Measurements from ENCODE around the gene PCBP3. TPM values are rescaled to one million over a fixed set of nuclear protein-coding genes. Genes with fewer than 3 reads are reported as not detected.
"Not testable (repeated sequence)": the region's sequence is repeated elsewhere in the genome, so short reads cannot be mapped to it uniquely, and the experiment has no call there.

PCBP3 gene
- total RNA-seq, 1 donor from 2014 or later: 1.5 TPM

GRCh38 chr21:45835301-45836267 is 192.1 kb downstream of the PCBP3 start:
- no peak for DNase-seq (ENCODE audit: extremely low read depth, low read depth, low spot score)

DNA sequence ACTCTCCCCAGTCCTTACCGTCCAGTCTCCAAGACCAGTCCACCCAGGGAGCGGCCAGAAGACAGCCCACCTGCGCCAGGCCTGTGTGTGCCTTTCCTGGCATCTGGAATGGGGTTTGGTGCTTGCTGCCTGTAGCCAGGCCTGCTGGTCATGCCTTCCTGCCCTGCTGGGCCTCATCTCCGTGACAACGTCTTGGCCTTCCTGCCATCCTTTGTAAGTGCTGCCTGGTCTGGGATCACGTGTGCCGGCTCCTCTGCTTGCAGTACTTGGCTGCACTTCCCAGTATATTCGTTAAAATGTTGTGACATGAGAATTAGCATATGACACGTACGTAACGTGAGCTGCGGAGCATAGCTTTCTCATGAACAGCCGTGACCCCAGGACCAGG is 192.7 kb downstream of the PCBP3 start:
- DNase-seq (ENCODE audit: extremely low read depth, low read depth, low spot score): no peak

DNA sequence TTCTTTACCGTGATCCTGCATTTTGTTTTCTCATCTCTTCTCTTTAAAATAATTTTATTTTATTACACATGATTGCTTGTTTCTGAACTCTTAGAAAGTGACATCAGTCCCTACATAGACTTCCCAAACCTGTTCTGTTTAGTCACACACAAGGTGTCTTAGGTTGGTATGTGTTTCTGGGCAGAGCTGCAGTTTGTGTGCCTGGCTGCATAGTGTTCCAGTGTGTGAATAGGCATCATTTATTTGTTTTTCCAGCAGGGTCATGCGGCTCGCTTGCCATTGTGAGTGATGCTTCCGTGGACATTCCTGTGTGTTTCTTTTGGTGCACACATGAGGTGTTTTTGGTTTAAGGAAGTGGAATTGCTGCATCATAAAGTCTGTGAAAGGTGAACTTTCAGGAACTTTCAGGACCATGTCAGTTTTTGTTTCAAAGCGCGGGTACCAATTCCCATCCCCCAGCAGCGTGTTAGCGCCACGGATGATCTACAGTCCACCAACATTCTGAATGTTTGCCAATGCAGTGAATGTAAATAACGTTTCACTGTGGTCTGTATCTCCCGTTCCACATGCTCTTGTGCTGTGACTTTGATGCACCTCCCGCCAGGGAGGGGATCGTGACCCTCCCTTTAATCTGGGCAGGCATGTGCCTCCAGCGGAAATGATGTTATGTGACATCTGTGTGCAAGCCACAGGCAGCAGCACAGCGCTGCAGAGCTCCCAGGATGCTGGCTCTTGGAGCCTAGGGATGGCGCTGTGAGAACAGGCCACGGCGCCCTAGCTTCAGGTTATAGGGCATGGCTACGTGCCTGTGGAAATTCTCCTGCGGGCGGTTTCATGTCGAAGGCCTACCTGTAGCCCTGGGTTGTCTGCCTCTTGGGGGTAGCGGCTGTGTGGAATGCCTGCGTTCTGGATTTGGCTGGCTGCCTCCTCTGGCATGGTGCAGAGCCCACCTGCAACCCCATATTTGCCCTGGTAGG is 193.5 kb downstream of the PCBP3 start:
- DNase-seq (ENCODE audit: extremely low read depth, low read depth, low spot score): no peak

- no peak for DNase-seq (ENCODE audit: extremely low read depth, low read depth, low spot score)
Measured at GRCh38 chr21:45837936-45838335, 194.4 kb downstream of the PCBP3 start.

GRCh38 chr21:45838634-45839033 is 195.1 kb downstream of the PCBP3 start:
- DNase-seq (ENCODE audit: extremely low read depth, low read depth, low spot score): no peak

DNA sequence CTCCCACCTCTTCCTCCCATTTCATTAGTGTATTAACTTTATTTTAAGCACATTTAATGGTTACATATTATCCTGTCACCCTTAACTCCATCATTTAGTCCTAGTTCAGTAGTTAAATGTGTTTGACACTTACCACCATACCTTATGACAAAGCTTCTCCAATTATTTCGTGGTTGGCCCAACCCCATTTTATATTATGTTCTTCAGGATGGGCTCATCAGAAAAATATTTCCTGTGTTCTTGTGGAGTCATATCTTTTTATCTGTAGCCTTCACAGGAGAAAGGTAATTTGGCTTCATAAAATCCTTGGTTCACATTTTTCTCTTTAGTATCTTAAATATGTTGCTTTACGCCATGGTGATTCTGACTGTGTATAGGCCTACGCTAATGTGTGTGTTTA is 195.7 kb downstream of the PCBP3 start:
- DNase-seq (ENCODE audit: extremely low read depth, low read depth, low spot score): no peak

DNA sequence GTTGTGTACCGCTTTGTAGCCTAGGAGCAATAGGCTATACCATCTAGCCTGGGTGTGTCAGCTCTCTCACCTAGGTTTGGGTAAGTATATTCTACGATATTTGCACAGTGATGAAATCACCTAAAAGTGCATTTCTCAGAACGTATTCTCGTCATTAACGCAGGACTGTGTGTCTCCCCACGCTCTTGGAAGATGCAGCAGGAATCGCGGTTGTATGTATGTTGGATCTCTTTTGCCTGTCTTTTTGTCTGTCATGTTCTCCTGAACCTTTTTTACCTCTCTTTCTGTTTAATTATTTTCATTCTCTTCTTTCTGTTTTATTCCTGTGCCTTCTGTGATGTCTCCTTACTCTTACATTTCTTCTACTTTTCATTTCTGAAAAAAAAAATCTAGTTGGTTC is 197.5 kb downstream of the PCBP3 start:
- no peak for DNase-seq (ENCODE audit: extremely low read depth, low read depth, low spot score)

DNA sequence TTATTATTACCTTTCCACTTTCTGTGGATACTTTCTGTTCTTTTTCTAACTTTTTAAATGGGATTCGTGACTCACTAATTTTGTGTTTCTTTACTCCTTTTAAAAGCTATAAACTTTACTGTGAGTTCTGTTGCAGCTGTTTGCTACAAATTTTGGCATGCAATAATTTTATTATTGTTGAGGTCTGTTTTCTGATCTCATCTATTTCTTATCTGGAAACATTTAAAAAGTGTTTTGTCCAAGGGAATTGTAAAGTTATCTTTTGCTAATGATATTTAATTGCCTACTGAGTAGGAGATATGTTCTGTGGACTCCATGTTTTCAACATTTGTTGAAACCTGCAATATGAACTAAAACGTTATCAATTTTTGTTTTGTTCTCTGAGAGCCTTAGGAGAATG is 199.9 kb downstream of the PCBP3 start:
- DNase-seq (ENCODE audit: extremely low read depth, low read depth, low spot score): no peak

GRCh38 chr21:45844181-45844580 is 200.7 kb downstream of the PCBP3 start:
- DNase-seq (ENCODE audit: extremely low read depth, low read depth, low spot score): no peak

- no peak for DNase-seq (ENCODE audit: extremely low read depth, low read depth, low spot score)
Measured at GRCh38 chr21:45845063-45845769, 201.7 kb downstream of the PCBP3 start.

DNA sequence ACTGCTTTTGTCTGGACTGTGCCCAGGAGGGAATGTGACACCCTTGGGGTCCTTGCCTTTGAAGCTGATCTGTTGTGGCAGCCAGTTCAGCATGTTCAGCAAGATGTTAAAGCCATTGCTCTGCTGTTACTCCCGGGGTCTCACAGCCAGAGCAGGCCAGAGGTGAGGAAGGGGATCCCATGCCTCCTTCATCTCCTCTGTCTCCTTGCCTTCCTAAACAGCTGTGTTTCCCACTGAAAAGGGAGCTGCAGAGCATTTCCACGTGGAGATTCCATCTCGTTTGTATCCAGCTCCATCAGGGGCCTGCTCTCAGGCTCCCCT is 202.2 kb downstream of the PCBP3 start:
- no peak for DNase-seq (ENCODE audit: extremely low read depth, low read depth, low spot score)

- DNase-seq (ENCODE audit: extremely low read depth, low read depth, low spot score): no peak
Measured at GRCh38 chr21:45846373-45847160, 203.0 kb downstream of the PCBP3 start.

DNA sequence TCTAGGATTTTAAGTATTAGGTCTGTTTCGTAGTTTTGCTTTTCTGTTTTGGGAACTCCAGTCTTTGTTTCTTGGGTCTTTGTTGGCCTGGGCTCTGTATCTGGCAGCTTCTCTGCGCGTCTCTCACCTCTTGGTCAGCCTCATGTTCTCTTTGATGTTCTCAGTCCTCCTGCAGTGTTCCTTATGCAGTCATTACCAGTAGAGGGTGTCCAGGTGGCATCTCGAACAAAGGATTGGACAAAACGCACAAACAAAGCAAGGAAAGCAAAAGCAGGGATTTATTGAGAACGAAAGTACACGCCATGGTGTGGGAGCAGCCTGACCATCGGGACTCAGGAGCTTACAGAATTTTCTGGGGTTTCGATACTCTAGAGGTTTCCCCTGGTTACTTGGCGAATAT is 204.3 kb downstream of the PCBP3 start:
- DNase-seq (ENCODE audit: extremely low read depth, low read depth, low spot score): no peak

DNA sequence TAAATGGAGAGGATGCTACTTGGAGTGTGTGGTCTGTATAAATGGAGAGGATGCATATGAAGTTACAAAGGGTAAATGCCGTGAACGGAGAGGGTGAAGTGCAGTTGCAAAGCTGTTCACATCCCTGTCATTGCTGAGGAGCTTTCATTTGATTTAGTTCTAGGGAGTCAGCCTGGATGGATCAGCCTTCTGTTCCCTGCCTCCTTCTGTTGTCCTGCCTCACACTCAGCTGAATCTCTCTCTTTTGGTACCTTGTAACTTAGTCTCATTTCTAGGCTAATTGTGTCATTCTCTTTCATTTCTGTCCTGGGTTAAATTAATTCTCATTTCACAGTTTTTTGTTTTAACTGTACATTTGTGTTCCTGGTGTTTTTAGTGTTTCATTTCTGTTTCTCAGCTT is 204.8 kb downstream of the PCBP3 start:
- no peak for DNase-seq (ENCODE audit: extremely low read depth, low read depth, low spot score)

DNA sequence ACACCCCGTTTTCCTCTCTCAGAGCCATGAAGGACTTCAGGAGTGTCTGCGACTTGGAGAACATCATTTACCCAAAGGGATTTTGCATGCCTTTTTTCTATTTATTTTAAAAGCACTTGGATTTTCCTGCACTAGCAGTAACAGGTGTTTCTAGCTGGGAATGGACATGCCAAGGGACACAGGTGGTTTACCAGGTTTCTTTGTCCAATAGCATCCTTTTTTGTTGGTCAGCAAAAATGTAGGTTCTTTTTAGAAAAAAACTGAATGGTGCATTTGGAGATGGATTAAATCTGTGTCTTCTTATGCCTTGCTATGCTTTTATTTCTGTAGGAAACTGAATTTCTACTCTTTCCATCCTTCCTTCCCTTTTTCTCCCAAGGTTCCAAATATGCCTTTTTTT is 205.3 kb downstream of the PCBP3 start:
- no peak for DNase-seq (ENCODE audit: extremely low read depth, low read depth, low spot score)

DNA sequence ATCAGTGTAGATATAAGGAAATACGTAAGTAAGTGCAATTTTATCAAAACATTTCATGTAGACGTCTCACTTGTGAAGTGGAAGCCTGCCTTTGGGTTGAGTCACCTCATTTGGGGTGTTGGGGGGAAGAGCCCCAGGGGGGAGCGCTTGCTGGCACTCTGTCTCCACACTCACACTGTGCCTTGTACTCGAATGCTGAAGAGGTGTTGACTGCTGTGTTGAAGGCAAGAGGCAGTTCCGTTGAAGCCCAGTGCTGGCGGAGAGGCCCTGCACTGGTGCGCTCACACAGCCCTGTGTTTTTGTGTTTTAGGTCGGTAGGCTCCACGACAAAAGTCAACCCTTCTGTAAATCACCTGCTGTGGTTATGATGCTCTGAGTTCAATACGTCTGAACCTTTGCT is 206.1 kb downstream of the PCBP3 start:
- DNase-seq (ENCODE audit: extremely low read depth, low read depth, low spot score): no peak

- DNase-seq (ENCODE audit: extremely low read depth, low read depth, low spot score): no peak
Measured at GRCh38 chr21:45850181-45850580, 206.7 kb downstream of the PCBP3 start.

DNA sequence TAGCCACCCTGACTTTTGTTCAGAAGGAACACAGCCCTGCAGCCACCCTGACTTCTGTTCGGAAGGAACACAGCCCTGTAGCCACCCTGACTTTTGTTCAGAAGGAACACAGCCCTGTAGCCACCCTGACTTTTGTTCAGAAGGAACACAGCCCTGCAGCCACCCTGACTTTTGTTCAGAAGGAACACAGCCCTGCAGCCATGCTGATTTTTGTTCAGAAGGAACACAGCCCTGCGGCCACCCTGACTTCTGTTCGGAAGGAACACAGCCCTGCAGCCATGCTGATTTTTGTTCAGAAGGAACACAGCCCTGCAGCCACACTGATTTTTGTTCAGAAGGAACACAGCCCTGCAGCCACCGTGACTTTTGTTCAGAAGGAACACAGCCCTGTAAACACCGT is 208.9 kb downstream of the PCBP3 start:
- not testable (repeated sequence) for DNase-seq (ENCODE audit: extremely low read depth, low read depth, low spot score)

DNA sequence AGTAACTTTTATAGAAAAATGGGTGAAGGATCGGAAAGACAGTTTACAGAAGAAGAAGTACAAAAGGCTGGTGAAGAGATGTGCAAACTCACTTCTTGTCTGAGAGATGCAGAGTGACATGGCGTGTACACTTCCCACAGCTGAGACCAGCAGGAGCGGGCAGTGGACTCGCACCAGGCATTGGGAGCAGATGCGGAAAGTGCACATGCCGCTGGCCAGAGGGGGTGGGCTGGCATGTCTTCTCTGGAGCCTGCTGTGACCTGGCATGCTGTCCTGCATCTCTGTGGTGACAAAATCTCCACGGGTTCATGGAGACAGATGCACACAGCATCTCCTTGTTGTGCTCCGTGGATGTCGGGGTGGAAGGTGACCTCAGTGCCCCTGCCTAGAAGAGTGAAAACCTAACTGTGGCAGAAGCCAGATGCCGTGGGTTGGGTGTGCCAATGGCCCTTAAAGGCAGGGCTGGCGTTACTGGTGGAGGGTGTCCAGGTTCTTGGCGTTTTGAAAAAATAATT is 209.4 kb downstream of the PCBP3 start:
- DNase-seq (ENCODE audit: extremely low read depth, low read depth, low spot score): no peak

Data from glomerular endothelial cell (primary cell).